GM12892 (cell line): ENCODE results near the gene CIT.

Experiments used
- POLR2A ChIP-seq: IDR thresholded peaks from 2 replicates; pipeline ENCODE4 v1.6.1; 2011; ENCODE audit warnings: low read depth, low read length, control low read depth
- POLR2AphosphoS5 ChIP-seq: IDR thresholded peaks from 2 replicates; pipeline ENCODE4 v1.6.1; 2011; ENCODE audit warnings: low read depth, low read length, control low read depth

- TF ChIP-seq POLR2A, result no peak
- no peak for TF ChIP-seq POLR2AphosphoS5
Measured at GRCh38 chr12:119868992-119869391, 8.1 kb downstream of the CIT start.
